IMR-90 (cell line): ENCODE data around the gene ECI2. TPM values are rescaled to one million over a fixed set of nuclear protein-coding genes. Genes with fewer than 3 reads are reported as not detected.

Source experiments
- ATAC-seq: fragments of 200-7000 bp; cut with Tn5 transposase; 2 replicates; pipeline ENCODE4 v1.9.1; 2020; ENCODE audit warnings: low read depth, mild to moderate bottlenecking, moderate library complexity
- BruUV-seq: library from RNA; stranded (reverse); fragments of 400-500 nt; replicated peaks from 2 replicates; lab custom pipeline; 2021; lab: Mats Ljungman, UMichigan
- CTCF ChIA-PET: fragments of 300-600 bp; formaldehyde crosslinking; extraction: SDS; loops from one replicate; lab custom pipeline; 2021; ENCODE audit warnings: antibody characterized with exemption; lab: Yijun Ruan, JAX
- POLR2A ChIA-PET: fragments of 300-600 bp; sonication (Branson Sonifier 250); formaldehyde crosslinking; loops from one replicate; lab custom pipeline; 2022; ENCODE audit warnings: antibody characterized with exemption; ENCODE audit not compliant: unreplicated experiment; lab: Charles Lee
- DNase-seq: peaks from one replicate; pipeline ENCODE4 v3.0.0; 2013
- H2AFZ ChIP-seq: replicated peaks from 2 replicates; pipeline ENCODE3; 2013; ENCODE audit warnings: low read length, mild to moderate bottlenecking; ENCODE audit not compliant: poor library complexity
- H2AK5ac ChIP-seq: 2 replicates; pipeline ENCODE4 v1.6.1; 2013; ENCODE audit warnings: low read depth, low read length, inconsistent platforms
- H2AK9ac ChIP-seq: replicated peaks from 2 replicates; pipeline ENCODE3; 2013; ENCODE audit warnings: mild to moderate bottlenecking, low read depth, low read length, moderate library complexity; ENCODE audit not compliant: poor library complexity
- H2BK120ac ChIP-seq: 2 replicates; pipeline ENCODE4 v1.6.1; 2013; ENCODE audit warnings: low read depth, low read length, inconsistent platforms
- H2BK15ac ChIP-seq: 3 replicates; pipeline ENCODE4 v1.6.1; 2013; ENCODE audit warnings: low read depth, low read length, inconsistent platforms
- H2BK20ac ChIP-seq: 2 replicates; pipeline ENCODE4 v1.6.1; 2013; ENCODE audit warnings: low read depth, mild to moderate bottlenecking, inconsistent platforms, low read length, moderate library complexity
- H2BK5ac ChIP-seq: 2 replicates; pipeline ENCODE4 v1.6.1; 2013; ENCODE audit warnings: mild to moderate bottlenecking, low read depth, low read length, inconsistent platforms; ENCODE audit not compliant: poor library complexity, severe bottlenecking
- H3K14ac ChIP-seq: replicated peaks from 2 replicates; pipeline ENCODE4 v1.6.1; 2013; ENCODE audit warnings: low read depth, low read length, inconsistent platforms
- H3K18ac ChIP-seq: 2 replicates; pipeline ENCODE4 v1.6.1; 2013; ENCODE audit warnings: low read depth, low read length, control low read depth
- H3K23ac ChIP-seq: 2 replicates; pipeline ENCODE4 v1.6.1; 2013; ENCODE audit warnings: low read depth, low read length, inconsistent platforms
- H3K27ac ChIP-seq: 2 replicates; pipeline ENCODE4 v1.5.1; 2013; ENCODE audit warnings: mild to moderate bottlenecking, control low read depth, low read length; ENCODE audit not compliant: insufficient read depth
- H3K27me3 ChIP-seq: 2 replicates; pipeline ENCODE4 v1.6.1; 2013; ENCODE audit warnings: low read length; ENCODE audit not compliant: control insufficient read depth, insufficient read depth
- H3K36me3 ChIP-seq: 2 replicates; pipeline ENCODE4 v1.6.1; 2013; ENCODE audit warnings: low read length, mixed read lengths; ENCODE audit not compliant: control insufficient read depth, insufficient read depth
- H3K4ac ChIP-seq: 2 replicates; pipeline ENCODE4 v1.6.1; 2013; ENCODE audit warnings: low read depth, low read length, inconsistent platforms
- H3K4me1 ChIP-seq: 2 replicates; pipeline ENCODE4 v1.6.1; 2013; ENCODE audit warnings: low read length, mixed read lengths; ENCODE audit not compliant: control insufficient read depth, insufficient read depth
- H3K4me2 ChIP-seq: 2 replicates; pipeline ENCODE4 v1.6.1; 2013; ENCODE audit warnings: low read depth, mild to moderate bottlenecking, control low read depth, low read length, moderate library complexity
- H3K4me3 ChIP-seq: 2 replicates; pipeline ENCODE4 v1.5.1; 2013; ENCODE audit warnings: low read depth, mild to moderate bottlenecking, control low read depth, low read length, moderate library complexity; ENCODE audit not compliant: insufficient read depth
- H3K56ac ChIP-seq: 2 replicates; pipeline ENCODE4 v1.6.1; 2013; ENCODE audit warnings: low read length, inconsistent platforms; ENCODE audit not compliant: insufficient read depth; ENCODE audit errors: extremely low read depth
- H3K79me1 ChIP-seq, 2 experiments: 2 replicates each; pipeline ENCODE4 v1.6.1; 2013; ENCODE audit warnings: low read length in 2 of 2, inconsistent platforms in 1 of 2, low read depth in 1 of 2
- H3K9ac ChIP-seq: 2 replicates; pipeline ENCODE4 v1.6.1; 2013; ENCODE audit warnings: low read depth, low read length, control low read depth
- H3K9me1 ChIP-seq: 2 replicates; pipeline ENCODE4 v1.6.1; 2013; ENCODE audit warnings: low read length, inconsistent platforms; ENCODE audit not compliant: insufficient read depth
- H3K9me3 ChIP-seq: 2 replicates; pipeline ENCODE4 v1.6.1; 2013; ENCODE audit warnings: low read length; ENCODE audit not compliant: control insufficient read depth, insufficient read depth
- H4K20me1 ChIP-seq: 2 replicates; pipeline ENCODE4 v1.6.1; 2013; ENCODE audit warnings: low read length, inconsistent platforms; ENCODE audit not compliant: insufficient read depth
- H4K5ac ChIP-seq: 2 replicates; pipeline ENCODE4 v1.6.1; 2013; ENCODE audit warnings: mild to moderate bottlenecking, low read depth, low read length, control low read depth
- H4K8ac ChIP-seq, 2 experiments: 2 replicates each; pipeline ENCODE4 v1.6.1; 2013; ENCODE audit warnings: low read depth in 2 of 2, low read length in 2 of 2, control low read depth in 1 of 2, inconsistent platforms in 1 of 2
- H4K91ac ChIP-seq: 2 replicates; pipeline ENCODE4 v1.6.1; 2013; ENCODE audit warnings: low read depth, low read length, inconsistent platforms; ENCODE audit not compliant: insufficient read depth
- BHLHE40 ChIP-seq: fragments of 150-350 bp; IDR thresholded peaks from 2 replicates; pipeline ENCODE4 v1.6.1; 2016; ENCODE audit warnings: mild to moderate bottlenecking, low read depth, low read length
- CEBPB ChIP-seq: IDR thresholded peaks from 2 replicates; pipeline ENCODE4 v1.6.1; 2012; ENCODE audit warnings: low read depth, low read length, improper control_type of control experiment
- CHD1 ChIP-seq: IDR thresholded peaks from 2 replicates; pipeline ENCODE4 v1.6.1; 2012; ENCODE audit warnings: low read depth, low read length, improper control_type of control experiment
- CTCF ChIP-seq: conservative IDR thresholded peaks from 2 replicates; pipeline ENCODE4 v1.5.1; 2012; ENCODE audit warnings: mild to moderate bottlenecking, low read depth, low read length, improper control_type of control experiment
- FOS ChIP-seq: fragments of 150-350 bp; IDR thresholded peaks from 2 replicates; pipeline ENCODE4 v1.6.1; 2016; ENCODE audit warnings: low read depth, low read length
- MAFK ChIP-seq: IDR thresholded peaks from 2 replicates; pipeline ENCODE4 v1.6.1; 2012; ENCODE audit warnings: low read depth, low read length, improper control_type of control experiment
- MAZ ChIP-seq: IDR thresholded peaks from 2 replicates; pipeline ENCODE4 v1.6.1; 2012; ENCODE audit warnings: low read depth, mild to moderate bottlenecking, low read length, improper control_type of control experiment, moderate library complexity, borderline replicate concordance
- MXI1 ChIP-seq: IDR thresholded peaks from 2 replicates; pipeline ENCODE4 v1.6.1; 2012; ENCODE audit warnings: low read depth, mild to moderate bottlenecking, low read length, moderate library complexity, borderline replicate concordance
- NFE2L2 ChIP-seq: fragments of 150-350 bp; IDR thresholded peaks from 2 replicates; pipeline ENCODE4 v1.6.1; 2016; ENCODE audit warnings: low read depth, mild to moderate bottlenecking, low read length
- POLR2A ChIP-seq: IDR thresholded peaks from 2 replicates; pipeline ENCODE4 v1.6.1; 2012; ENCODE audit warnings: mild to moderate bottlenecking, low read depth, low read length
- RAD21 ChIP-seq: IDR thresholded peaks from 2 replicates; pipeline ENCODE4 v1.6.1; 2012; ENCODE audit warnings: low read length, improper control_type of control experiment
- RCOR1 ChIP-seq: IDR thresholded peaks from 2 replicates; pipeline ENCODE4 v1.6.1; 2012; ENCODE audit warnings: mild to moderate bottlenecking, low read length, improper control_type of control experiment; ENCODE audit not compliant: insufficient replicate concordance
- RFX5 ChIP-seq: IDR thresholded peaks from 2 replicates; pipeline ENCODE4 v1.8.0; 2012; ENCODE audit warnings: low read depth, mild to moderate bottlenecking, low read length, moderate library complexity
- SMC3 ChIP-seq: fragments of 150-350 bp; IDR thresholded peaks from 2 replicates; pipeline ENCODE4 v1.6.1; 2016; ENCODE audit warnings: low read depth, mild to moderate bottlenecking, antibody characterized with exemption, low read length, moderate library complexity
- WGBS, 2 experiments: methylation state at CpG; one replicate each; pipeline versions ENCODE4 v1.1.5 to v1.1.7; 2013; ENCODE audit warnings: missing lambda C conversion rate in 2 of 2; ENCODE audit not compliant: insufficient read length in 1 of 2; ENCODE audit errors: extremely low coverage in 2 of 2; 5-methylcytosine and 5-hydroxymethylcytosine counted together
- dilution Hi-C: fragments of 300-500 bp; cut with HindIII; formaldehyde crosslinking; loops from one replicate; pipeline ENCODE4 v1.14.3; 2018; ENCODE audit warnings: low sequenced_read_pairs; ENCODE audit not compliant: unreplicated experiment
- in situ Hi-C: fragments of 300-500 bp; cut with MboI; formaldehyde crosslinking; loops from 3 replicates; pipeline ENCODE4 v1.14.3; 2019; ENCODE audit warnings: low sequenced_read_pairs, inconsistent platforms, mixed read lengths
- intact Hi-C: fragments of 100-400 bp; cut with micrococcal nuclease; formaldehyde crosslinking; loops from 2 replicates; pipeline ENCODE4 v1.10.0; 2022
- polyA plus RNA-seq, 3 experiments: library from polyadenylated mRNA; depleted of rRNA; stranded (reverse); fragments of >200 nt; gene quantifications; 2 replicates each; pipeline ENCODE4 v1.2.3, GENCODE V29; 2012; ENCODE audit warnings: low replicate concordance in 1 of 3
- total RNA-seq: library from RNA; depleted of rRNA; stranded (reverse); fragments of >200 nt; gene quantifications from 2 replicates; pipeline ENCODE4 v1.2.3, GENCODE V29; 2012

ECI2 gene
- total and polyA plus RNA-seq, 2 of the 4 experiments (the other 2 are of a cell fraction): 64.1 to 152 TPM

- DNase-seq: no peak
- Histone ChIP-seq H2BK120ac (no peak overlapping the region), H2AK9ac (no peak overlapping the region), H2BK15ac (no peak overlapping the region), H3K23ac (no peak overlapping the region), H2AFZ (no peak overlapping the region), H3K9me1 (peaks cover 3% of the 10 kb centered on the region; the same call in 1 of the 2 replicates), H3K27ac (no peak overlapping the region), H3K36me3 (peaks cover 15% of the 10 kb centered on the region), H3K79me1 (no peaks in the 10 kb centered on the region), H3K9me3 (peaks cover 8% of the 10 kb centered on the region), H3K14ac (no peak overlapping the region), H3K4ac (no peak overlapping the region), H2BK5ac (no peak overlapping the region), H3K4me1 (no peaks in the 10 kb centered on the region; the same call in 1 of the 2 replicates), H3K9ac (no peak overlapping the region), H4K91ac (no peak overlapping the region), H4K5ac (no peak overlapping the region), H3K4me2 (no peak overlapping the region), H3K18ac (no peak overlapping the region), H3K56ac (no peak overlapping the region), H4K8ac (no peak overlapping the region), H4K20me1 (no peaks in the 10 kb centered on the region; the same call in 1 of the 2 replicates), H2BK20ac (no peak overlapping the region), H2AK5ac (no peak overlapping the region), H3K4me3 (no peak overlapping the region), H3K27me3 (peaks cover 5% of the 10 kb centered on the region)
- WGBS, 2 experiments: no CpG with 5 or more reads among the region's 3 CpGs
- ChIA-PET POLR2A (interaction anchor here (0.7 kb wide), 1 partner anchor 23 kb away, joined by 3 read pairs; the partner anchor contains the start of gene ECI2), CTCF (interaction anchor here (0.7 to 1.0 kb wide), 2 partner anchors 10 to 578 kb away, joined by 3 to 4 read pairs; no protein-coding TSS in a partner anchor)
- dilution Hi-C loops: no loop called here
- ATAC-seq: no peak
- in situ Hi-C loops: no loop called here
- intact Hi-C loops: no loop called here
- no peak for TF ChIP-seq MXI1
- TF ChIP-seq CHD1: no peak
- TF ChIP-seq FOS: no peak
- no peak for TF ChIP-seq SMC3
- no peak for TF ChIP-seq CEBPB
- TF ChIP-seq MAFK: no peak
- TF ChIP-seq CTCF: no peak
- TF ChIP-seq RAD21: no peak
- TF ChIP-seq RCOR1: no peak
- no peak for TF ChIP-seq MAZ
- no peak for TF ChIP-seq BHLHE40
- TF ChIP-seq NFE2L2: no peak
- no peak for TF ChIP-seq RFX5
- no peak for TF ChIP-seq POLR2A
- no TSS peak for BruUV-seq
Measured at GRCh38 chr6:4112366-4112765, 23.0 kb downstream of the ECI2 start.
